Measurements from ENCODE around the gene GNAT1. TPM values are rescaled to one million over a fixed set of nuclear protein-coding genes. Genes with fewer than 3 reads are reported as not detected.

GNAT1 gene
- total and polyA plus RNA-seq, 2 of the 13 experiments (the other 11 are each of a cell fraction or from before 2014, with no cell fraction given) = 0.15 TPM; not detected in 1

DNA sequence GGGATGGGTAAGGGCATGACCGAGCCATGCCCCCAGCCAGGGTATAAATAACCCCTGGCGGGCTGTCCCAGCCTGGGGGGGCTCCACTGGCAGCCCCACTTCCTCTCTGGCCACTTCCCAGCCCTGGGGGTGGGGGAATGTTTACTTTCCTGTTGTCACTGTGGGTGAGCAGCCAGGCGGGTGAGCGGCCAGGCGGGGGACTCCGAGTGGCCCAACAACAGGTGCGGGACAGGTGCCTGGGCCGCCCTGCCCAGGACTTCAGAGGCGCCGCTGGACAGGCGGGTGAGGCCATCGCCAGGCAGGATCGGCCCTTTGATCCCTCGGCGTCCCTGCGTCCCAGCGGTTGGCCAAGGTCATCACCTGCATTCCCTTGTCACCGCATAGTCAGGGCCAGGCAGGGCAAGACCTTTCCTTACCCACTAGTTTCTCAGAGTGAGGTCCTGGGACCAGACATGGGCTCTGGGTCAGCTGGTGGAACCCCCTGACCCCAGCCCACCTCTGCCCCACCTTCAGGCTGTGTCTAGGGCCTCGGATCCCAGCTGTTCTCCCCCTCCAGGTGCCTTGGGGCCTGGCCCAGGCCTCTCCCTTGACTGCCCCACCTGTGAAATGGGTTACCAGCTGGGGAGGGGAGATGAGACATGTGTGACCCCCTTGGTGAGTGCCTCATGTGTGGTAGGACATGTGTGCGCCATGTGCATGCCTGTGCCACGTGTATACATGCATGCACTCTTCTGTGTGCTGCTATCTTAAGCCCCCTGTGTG, 19.7 kb upstream of the GNAT1 start (continued):
- peak; percentile 47; the same call in 1 of the 2 replicates for TF ChIP-seq NFYB (CRISPR knock-in tag; IDR thresholded peaks at IDR 0.05)
- no peak for TF ChIP-seq ZNF597 (CRISPR knock-in tag; IDR thresholded peaks at IDR 0.05)
- TF ChIP-seq, protein P1, sequence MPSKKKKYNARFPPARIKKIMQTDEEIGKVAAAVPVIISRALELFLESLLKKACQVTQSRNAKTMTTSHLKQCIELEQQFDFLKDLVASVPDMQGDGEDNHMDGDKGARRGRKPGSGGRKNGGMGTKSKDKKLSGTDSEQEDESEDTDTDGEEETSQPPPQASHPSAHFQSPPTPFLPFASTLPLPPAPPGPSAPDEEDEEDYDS (CRISPR knock-in tag; IDR thresholded peaks at IDR 0.05) = peak; percentile 69
- peak; percentile 52; the same call in 1 of the 2 replicates for TF ChIP-seq HINFP (CRISPR knock-in tag; IDR thresholded peaks at IDR 0.05; ENCODE audit: low read depth)
- TF ChIP-seq ZNF276 (CRISPR knock-in tag; IDR thresholded peaks at IDR 0.05; ENCODE audit: low read depth) = no peak
- no peak for TF ChIP-seq MAFF (IDR thresholded peaks at IDR 0.05; ENCODE audit: low read depth, low read length)
- TF ChIP-seq, protein P2, sequence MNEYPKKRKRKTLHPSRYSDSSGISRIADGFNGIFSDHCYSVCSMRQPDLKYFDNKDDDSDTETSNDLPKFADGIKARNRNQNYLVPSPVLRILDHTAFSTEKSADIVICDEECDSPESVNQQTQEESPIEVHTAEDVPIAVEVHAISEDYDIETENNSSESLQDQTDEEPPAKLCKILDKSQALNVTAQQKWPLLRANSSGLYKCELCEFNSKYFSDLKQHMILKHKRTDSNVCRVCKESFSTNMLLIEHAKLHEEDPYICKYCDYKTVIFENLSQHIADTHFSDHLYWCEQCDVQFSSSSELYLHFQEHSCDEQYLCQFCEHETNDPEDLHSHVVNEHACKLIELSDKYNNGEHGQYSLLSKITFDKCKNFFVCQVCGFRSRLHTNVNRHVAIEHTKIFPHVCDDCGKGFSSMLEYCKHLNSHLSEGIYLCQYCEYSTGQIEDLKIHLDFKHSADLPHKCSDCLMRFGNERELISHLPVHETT (CRISPR knock-in tag; conservative IDR thresholded peaks at IDR 0.05) = peak; percentile 84
- TF ChIP-seq NR0B2 (CRISPR knock-in tag; IDR thresholded peaks at IDR 0.05) = peak; percentile 89; the same call in 1 of the 2 replicates
- TF ChIP-seq PRMT3 (CRISPR knock-in tag; IDR thresholded peaks at IDR 0.05; ENCODE audit: borderline replicate concordance, low read depth) = no peak
- TF ChIP-seq SAFB2 (CRISPR knock-in tag; IDR thresholded peaks at IDR 0.05; ENCODE audit: borderline replicate concordance, low read depth) = peak; percentile 76; the same call in 1 of the 2 replicates
- TF ChIP-seq ZNF709 (CRISPR knock-in tag; IDR thresholded peaks at IDR 0.05) = peak; percentile 53; the same call in 1 of the 2 replicates
- peak; percentile 95 for TF ChIP-seq KDM1A (CRISPR knock-in tag; IDR thresholded peaks at IDR 0.05)
- TF ChIP-seq, protein P3, sequence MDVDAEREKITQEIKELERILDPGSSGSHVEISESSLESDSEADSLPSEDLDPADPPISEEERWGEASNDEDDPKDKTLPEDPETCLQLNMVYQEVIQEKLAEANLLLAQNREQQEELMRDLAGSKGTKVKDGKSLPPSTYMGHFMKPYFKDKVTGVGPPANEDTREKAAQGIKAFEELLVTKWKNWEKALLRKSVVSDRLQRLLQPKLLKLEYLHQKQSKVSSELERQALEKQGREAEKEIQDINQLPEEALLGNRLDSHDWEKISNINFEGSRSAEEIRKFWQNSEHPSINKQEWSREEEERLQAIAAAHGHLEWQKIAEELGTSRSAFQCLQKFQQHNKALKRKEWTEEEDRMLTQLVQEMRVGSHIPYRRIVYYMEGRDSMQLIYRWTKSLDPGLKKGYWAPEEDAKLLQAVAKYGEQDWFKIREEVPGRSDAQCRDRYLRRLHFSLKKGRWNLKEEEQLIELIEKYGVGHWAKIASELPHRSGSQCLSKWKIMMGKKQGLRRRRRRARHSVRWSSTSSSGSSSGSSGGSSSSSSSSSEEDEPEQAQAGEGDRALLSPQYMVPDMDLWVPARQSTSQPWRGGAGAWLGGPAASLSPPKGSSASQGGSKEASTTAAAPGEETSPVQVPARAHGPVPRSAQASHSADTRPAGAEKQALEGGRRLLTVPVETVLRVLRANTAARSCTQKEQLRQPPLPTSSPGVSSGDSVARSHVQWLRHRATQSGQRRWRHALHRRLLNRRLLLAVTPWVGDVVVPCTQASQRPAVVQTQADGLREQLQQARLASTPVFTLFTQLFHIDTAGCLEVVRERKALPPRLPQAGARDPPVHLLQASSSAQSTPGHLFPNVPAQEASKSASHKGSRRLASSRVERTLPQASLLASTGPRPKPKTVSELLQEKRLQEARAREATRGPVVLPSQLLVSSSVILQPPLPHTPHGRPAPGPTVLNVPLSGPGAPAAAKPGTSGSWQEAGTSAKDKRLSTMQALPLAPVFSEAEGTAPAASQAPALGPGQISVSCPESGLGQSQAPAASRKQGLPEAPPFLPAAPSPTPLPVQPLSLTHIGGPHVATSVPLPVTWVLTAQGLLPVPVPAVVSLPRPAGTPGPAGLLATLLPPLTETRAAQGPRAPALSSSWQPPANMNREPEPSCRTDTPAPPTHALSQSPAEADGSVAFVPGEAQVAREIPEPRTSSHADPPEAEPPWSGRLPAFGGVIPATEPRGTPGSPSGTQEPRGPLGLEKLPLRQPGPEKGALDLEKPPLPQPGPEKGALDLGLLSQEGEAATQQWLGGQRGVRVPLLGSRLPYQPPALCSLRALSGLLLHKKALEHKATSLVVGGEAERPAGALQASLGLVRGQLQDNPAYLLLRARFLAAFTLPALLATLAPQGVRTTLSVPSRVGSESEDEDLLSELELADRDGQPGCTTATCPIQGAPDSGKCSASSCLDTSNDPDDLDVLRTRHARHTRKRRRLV (CRISPR knock-in tag; IDR thresholded peaks at IDR 0.05) = no peak

All from HepG2 (cell line).